ENCODE results near the gene CCDC47. TPM values are rescaled to one million over a fixed set of nuclear protein-coding genes. Genes with fewer than 3 reads are reported as not detected.
A peak's percentile ranks its signal among the peaks of the same experiment; 100 is the strongest.

Gene CCDC47
- total and polyA plus RNA-seq, 2 donors (not counting 1 experiment from before 2014, with no cell fraction given), result 7.4 to 39.7 TPM

DNA sequence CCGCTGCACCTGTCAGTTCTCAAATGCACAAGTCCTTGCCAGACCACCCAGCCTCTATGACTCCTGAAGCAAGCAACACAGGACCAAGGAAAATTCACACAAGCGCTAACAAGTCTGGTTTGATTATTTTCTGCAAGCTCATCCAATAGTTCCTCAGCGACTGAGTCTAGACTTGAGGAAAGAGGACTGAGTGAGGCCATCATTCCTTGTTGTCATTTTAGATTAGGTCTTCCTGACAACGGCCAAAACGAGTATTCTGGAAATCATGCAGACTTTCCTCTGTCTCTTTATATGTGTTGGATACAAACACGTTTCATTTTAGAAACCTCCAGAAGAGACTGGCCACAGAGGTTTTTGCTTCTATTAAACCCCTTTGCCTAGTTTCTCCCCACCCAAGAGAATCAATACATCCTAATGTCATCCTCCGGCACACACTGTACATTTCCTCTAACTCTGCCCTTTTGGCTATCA, 561 bp downstream of the CCDC47 start:
- ATAC-seq (ENCODE audit: low read depth) (no peak), DNase-seq (no peak)
- Histone ChIP-seq H3K27me3 (replicated peaks in 1 of 4; ENCODE audit: control extremely low read depth in 1 of 4, control insufficient read depth in 3 of 4, insufficient read depth in 4 of 4, low read length in 3 of 4) (no peaks in the 10 kb centered on the region), H3K4me2 (replicated peaks; ENCODE audit: low read depth, low read length, poor library complexity, severe bottlenecking) (peak overlapping the region; percentile 88), H3K79me2 (ENCODE audit: control insufficient read depth, insufficient read depth, low read length) (peaks cover 87% of the 10 kb centered on the region), H3K9me3 (ENCODE audit: control extremely low read depth in 1 of 3, control insufficient read depth in 2 of 3, insufficient read depth in 1 of 3, low read length in 2 of 3) (no peaks in the 10 kb centered on the region), H3K27ac (ENCODE audit: low read length in 2 of 2) (peak overlapping the region; percentile 78 to 94), H3K4me3 (ENCODE audit: control extremely low read depth in 1 of 5, extremely low read depth in 1 of 5, insufficient read depth in 1 of 5, low read depth in 2 of 5, low read length in 4 of 5) (peak overlapping the region; percentile 78 to 99 (median 89)), H3K4me1 (ENCODE audit: control insufficient read depth in 2 of 2, insufficient read depth in 2 of 2, low read length in 2 of 2) (peaks cover 28 to 34% of the 10 kb centered on the region in 2 donors), H4K20me1 (ENCODE audit: control insufficient read depth, insufficient read depth, low read length, poor library complexity, severe bottlenecking) (peaks cover 41% of the 10 kb centered on the region), H3K36me3 (replicated peaks in 1 of 2; ENCODE audit: control extremely low read depth in 1 of 2, control insufficient read depth in 1 of 2, extremely low read depth in 1 of 2, insufficient read depth in 2 of 2, low read length in 1 of 2) (peaks cover 4 to 17% of the 10 kb centered on the region in 2 experiments), H2AFZ (ENCODE audit: insufficient read depth, low read depth, low read length, poor library complexity, severe bottlenecking) (peak overlapping the region; percentile 93), H3K9ac (ENCODE audit: low read length) (peak overlapping the region; percentile 92)
- Mint-ChIP-seq H3K4me1 (peaks cover 49% of the 10 kb centered on the region), H3K9me3 (ENCODE audit: insufficient read depth) (no peaks in the 10 kb centered on the region), H3K27ac (peak overlapping the region; percentile 99), H3K4me3 (peak overlapping the region; percentile 98), H3K27me3 (no peaks in the 10 kb centered on the region)
- WGBS (ENCODE audit: insufficient coverage), result 8% methylated on average over 5 of the region's 7 CpGs
- TF ChIP-seq EZH2 (IDR thresholded peaks at IDR 0.05; ENCODE audit: borderline replicate concordance, insufficient read depth, low read depth, low read length, poor library complexity, severe bottlenecking), result no peak
- intact Hi-C loops (cut with micrococcal nuclease), result loop anchor here (1.0 to 5.0 kb wide), 8 partner anchors 32 to 374 kb away; partner anchors contain the start of genes DCAF7, FTSJ3, ICAM2 and MAP3K3
- ChIA-PET CTCF (interaction anchor here (0.7 to 3.2 kb wide), 7 partner anchors 8 to 78 kb away, joined by 3 to 15 read pairs (median 6); partner anchors contain the start of gene STRADA), POLR2A (interaction anchor here (0.6 to 4.1 kb wide), 14 partner anchors 11 to 734 kb away, joined by 4 to 113 read pairs (median 6); partner anchors contain the start of genes CEP95, DCAF7, DDX5 and FTSJ3)

DNA sequence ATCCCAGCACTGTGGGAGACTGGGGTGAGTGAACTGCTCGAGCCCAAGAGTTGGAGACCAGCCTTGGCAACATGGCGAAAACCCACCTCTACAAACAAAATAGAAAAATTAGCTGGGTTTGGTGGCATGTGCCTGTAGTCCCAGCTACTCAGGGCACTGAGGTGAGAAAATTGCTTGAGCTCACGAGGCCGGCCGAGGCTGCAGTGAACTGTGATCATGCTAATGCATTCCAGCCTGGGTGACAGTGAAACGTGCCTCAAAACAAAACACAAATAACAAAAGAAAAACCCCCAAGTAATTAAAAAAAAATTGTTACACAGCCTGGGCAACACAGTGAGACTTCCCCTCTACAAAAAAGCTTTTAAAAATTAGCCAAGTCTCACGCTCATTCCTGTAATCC, 5.0 kb downstream of the CCDC47 start:
- Histone ChIP-seq H3K4me1 (ENCODE audit: control insufficient read depth in 2 of 2, insufficient read depth in 2 of 2, low read length in 2 of 2) (peaks cover 10 to 19% of the 10 kb centered on the region in 2 donors), H2AFZ (ENCODE audit: insufficient read depth, low read depth, low read length, poor library complexity, severe bottlenecking) (no peak overlapping the region), H3K36me3 (replicated peaks in 1 of 2; ENCODE audit: control extremely low read depth in 1 of 2, control insufficient read depth in 1 of 2, extremely low read depth in 1 of 2, insufficient read depth in 2 of 2, low read length in 1 of 2) (peaks cover 12 to 33% of the 10 kb centered on the region in 2 experiments), H3K27me3 (replicated peaks in 1 of 4; ENCODE audit: control extremely low read depth in 1 of 4, control insufficient read depth in 3 of 4, insufficient read depth in 4 of 4, low read length in 3 of 4) (no peaks in the 10 kb centered on the region), H3K9ac (ENCODE audit: low read length) (no peak overlapping the region), H3K9me3 (ENCODE audit: control extremely low read depth in 1 of 3, control insufficient read depth in 2 of 3, insufficient read depth in 1 of 3, low read length in 2 of 3) (no peaks in the 10 kb centered on the region), H3K27ac (ENCODE audit: low read length in 2 of 2) (no peak overlapping the region), H3K4me3 (ENCODE audit: control extremely low read depth in 1 of 5, extremely low read depth in 1 of 5, insufficient read depth in 1 of 5, low read depth in 2 of 5, low read length in 4 of 5) (no peak overlapping the region), H3K79me2 (ENCODE audit: control insufficient read depth, insufficient read depth, low read length) (peaks cover 94% of the 10 kb centered on the region), H3K4me2 (replicated peaks; ENCODE audit: low read depth, low read length, poor library complexity, severe bottlenecking) (no peak overlapping the region), H4K20me1 (ENCODE audit: control insufficient read depth, insufficient read depth, low read length, poor library complexity, severe bottlenecking) (peaks cover 16% of the 10 kb centered on the region)
- CTCF ChIA-PET, result interaction anchor here (0.6 kb wide), 1 partner anchor 538 kb away, joined by 4 read pairs; no protein-coding TSS in a partner anchor
- no peak for ATAC-seq (ENCODE audit: low read depth)
- POLR2A ChIA-PET, result interaction anchor here (0.6 kb wide), 2 partner anchors 48 to 317 kb away, joined by 3 to 4 read pairs; no protein-coding TSS in a partner anchor
- H3K4me1 Mint-ChIP-seq, result peaks cover 46% of the 10 kb centered on the region
- intact Hi-C loops (cut with micrococcal nuclease), result no loop called here
- no peak overlapping the region for H3K27ac Mint-ChIP-seq
- H3K9me3 Mint-ChIP-seq (ENCODE audit: insufficient read depth), result no peaks in the 10 kb centered on the region
- no peak overlapping the region for H3K4me3 Mint-ChIP-seq
- H3K27me3 Mint-ChIP-seq, result no peaks in the 10 kb centered on the region
- no peak for DNase-seq
- TF ChIP-seq EZH2 (IDR thresholded peaks at IDR 0.05; ENCODE audit: borderline replicate concordance, insufficient read depth, low read depth, low read length, poor library complexity, severe bottlenecking), result no peak
- TF ChIP-seq, protein P1, sequence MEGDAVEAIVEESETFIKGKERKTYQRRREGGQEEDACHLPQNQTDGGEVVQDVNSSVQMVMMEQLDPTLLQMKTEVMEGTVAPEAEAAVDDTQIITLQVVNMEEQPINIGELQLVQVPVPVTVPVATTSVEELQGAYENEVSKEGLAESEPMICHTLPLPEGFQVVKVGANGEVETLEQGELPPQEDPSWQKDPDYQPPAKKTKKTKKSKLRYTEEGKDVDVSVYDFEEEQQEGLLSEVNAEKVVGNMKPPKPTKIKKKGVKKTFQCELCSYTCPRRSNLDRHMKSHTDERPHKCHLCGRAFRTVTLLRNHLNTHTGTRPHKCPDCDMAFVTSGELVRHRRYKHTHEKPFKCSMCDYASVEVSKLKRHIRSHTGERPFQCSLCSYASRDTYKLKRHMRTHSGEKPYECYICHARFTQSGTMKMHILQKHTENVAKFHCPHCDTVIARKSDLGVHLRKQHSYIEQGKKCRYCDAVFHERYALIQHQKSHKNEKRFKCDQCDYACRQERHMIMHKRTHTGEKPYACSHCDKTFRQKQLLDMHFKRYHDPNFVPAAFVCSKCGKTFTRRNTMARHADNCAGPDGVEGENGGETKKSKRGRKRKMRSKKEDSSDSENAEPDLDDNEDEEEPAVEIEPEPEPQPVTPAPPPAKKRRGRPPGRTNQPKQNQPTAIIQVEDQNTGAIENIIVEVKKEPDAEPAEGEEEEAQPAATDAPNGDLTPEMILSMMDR (IDR thresholded peaks at IDR 0.05), result no peak
- WGBS (ENCODE audit: insufficient coverage), result 86% methylated on average over 4 of the region's 7 CpGs

Measured in B cell (primary cell).